Hematopoietic multipotent progenitor cell treated with erythropoietin and hydrocortisone succinate and interleukin-3 and kit ligand, for 4 days (in vitro differentiated cells): Measurements from ENCODE around the gene TMEM87A.
"Not testable (repeated sequence)": the region's sequence is repeated elsewhere in the genome, so short reads cannot be mapped to it uniquely, and the experiment has no call there.

Source experiments
- DNase-seq: peaks from one replicate; pipeline ENCODE4 v3.0.0-alpha.2; 2015

TMEM87A gene, protein sequence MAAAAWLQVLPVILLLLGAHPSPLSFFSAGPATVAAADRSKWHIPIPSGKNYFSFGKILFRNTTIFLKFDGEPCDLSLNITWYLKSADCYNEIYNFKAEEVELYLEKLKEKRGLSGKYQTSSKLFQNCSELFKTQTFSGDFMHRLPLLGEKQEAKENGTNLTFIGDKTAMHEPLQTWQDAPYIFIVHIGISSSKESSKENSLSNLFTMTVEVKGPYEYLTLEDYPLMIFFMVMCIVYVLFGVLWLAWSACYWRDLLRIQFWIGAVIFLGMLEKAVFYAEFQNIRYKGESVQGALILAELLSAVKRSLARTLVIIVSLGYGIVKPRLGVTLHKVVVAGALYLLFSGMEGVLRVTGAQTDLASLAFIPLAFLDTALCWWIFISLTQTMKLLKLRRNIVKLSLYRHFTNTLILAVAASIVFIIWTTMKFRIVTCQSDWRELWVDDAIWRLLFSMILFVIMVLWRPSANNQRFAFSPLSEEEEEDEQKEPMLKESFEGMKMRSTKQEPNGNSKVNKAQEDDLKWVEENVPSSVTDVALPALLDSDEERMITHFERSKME

DNA sequence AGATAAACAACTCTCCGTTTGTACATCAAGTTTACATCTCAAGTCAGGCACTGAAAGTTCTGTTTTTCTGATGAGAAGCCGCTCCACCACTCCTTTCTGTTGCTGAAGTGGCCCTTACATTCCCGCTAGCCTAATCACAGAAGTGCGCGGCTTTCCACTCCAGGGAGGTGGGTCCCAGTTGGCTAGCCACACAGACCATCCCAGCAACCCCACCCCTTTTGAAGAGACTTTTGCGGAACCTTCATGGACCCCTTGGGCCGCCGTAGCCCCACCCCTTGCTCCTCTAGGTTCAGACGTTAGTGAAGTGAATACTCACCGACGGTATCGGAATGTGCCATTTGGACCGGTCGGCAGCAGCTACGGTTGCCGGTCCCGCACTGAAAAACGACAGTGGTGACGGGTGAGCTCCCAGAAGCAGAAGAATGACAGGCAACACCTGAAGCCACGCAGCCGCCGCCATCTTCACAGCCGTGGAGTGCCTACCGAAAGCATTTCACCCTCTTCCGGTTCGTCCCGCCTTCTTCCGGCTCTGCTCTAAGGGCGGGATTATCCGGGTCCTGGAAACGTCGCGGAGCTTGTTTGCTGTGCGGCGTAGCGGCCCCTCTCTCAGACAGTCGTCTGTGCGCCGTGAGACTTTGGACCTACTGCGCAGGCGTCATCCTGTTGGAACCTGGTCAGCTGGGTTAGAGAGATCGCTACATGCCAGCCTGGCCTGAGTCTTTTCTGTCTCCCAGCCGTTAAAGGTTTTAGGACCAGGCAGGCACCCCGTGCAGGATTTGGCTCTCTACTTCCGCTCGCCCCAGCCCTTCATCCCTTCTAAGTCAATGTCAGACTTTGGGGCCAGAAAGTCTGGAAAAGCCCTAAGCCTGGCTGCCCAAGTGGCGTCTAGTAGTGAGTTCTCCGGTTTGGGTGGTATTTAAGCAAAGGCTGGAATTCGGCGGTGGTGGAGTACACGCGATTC lies at the start of gene TMEM87A, which contains the start of gene GANC:
TMEM87A (minus strand) TSS at position 495 of the 961 bp plus-strand sequence; CDS start at position 460, 35 bp downstream.
GANC (plus strand) TSS at position 263 of the 961 bp plus-strand sequence. CDS start 1,281 bp downstream, outside the sequence.
- peak; percentile 100 for DNase-seq

DNA sequence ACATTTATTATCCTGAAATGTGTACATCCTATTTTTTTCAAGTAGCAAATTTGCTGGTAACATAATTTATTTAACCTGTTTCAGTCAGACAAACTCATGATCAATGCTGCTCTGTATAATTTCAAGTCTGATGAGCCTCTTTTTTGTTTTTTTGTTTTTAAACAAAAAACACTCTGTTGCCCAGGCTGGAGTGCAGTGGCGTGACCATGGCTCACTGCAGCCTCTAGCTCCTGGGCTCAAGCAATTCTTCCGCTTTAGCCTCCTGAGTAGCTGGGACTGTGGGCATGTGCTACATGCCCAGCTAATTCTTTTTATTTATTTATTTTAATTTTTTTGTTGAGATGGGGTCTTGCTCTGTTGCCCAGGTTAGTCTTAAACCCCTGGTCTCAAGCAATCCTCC lies 46.0 kb upstream of the TMEM87A start:
- DNase-seq = no peak

DNA sequence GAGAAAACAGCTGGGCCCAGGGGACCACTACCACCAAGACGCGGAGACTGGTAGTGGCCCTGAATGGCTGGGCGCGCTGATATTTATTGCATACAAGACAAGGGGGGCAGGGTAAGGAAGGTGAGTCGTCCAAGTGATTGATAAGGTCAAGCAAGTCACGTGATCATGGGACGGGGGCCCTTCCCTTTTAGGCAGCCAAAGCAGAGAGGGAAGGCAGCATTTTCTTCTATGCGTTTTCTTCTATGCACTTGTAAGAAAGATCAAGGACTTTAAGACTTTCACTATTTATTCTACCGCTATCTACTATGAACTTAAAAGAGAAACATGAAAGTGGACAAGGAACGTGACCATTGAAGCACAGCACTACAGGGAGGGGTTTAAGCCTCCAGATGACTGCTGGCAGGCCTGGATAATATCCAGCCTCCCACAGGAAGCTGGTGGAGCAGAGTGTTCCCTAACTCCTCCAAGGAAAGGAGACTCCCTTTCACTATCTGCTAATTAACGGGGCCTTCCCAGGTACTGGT lies 43.1 kb upstream of the TMEM87A start:
- not testable (repeated sequence) for DNase-seq

DNA sequence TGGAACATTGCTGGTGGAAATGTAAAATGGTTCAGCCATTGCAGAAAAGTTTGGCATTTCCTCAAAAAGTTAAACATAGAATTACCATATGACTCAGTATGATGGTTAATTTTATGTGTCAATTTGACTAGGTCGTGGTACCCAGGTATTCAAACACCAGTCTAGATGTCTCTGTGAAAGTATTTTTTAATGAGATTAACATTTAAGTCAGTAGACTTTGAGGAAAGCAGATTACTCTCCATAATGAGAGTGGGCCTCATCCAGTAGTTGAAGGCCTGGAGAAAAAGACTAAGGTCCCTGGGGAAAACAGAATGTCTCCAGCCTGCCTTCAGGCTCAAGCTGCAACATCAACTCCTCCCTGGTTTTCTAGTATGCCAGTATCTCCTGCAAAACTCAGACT lies 42.3 kb upstream of the TMEM87A start:
- no peak for DNase-seq

DNA sequence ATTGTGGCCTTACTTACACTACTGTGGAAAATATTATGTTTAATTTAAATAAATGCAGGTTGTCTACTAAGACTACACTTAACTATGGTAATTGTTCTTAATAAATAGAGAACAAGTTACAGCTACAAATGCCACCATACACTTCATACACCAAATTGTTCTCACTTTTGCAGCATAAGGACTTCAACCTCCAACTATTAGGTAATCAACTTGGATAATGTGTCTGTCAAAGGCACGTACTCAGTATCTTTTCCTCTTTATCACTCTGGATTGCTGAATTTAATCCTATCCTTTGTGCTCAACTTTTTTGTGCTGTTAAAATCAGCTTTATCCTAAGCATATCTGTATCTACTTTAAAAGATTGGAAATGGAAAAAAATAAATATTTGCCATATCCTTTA lies 41.6 kb upstream of the TMEM87A start:
- DNase-seq = no peak

DNA sequence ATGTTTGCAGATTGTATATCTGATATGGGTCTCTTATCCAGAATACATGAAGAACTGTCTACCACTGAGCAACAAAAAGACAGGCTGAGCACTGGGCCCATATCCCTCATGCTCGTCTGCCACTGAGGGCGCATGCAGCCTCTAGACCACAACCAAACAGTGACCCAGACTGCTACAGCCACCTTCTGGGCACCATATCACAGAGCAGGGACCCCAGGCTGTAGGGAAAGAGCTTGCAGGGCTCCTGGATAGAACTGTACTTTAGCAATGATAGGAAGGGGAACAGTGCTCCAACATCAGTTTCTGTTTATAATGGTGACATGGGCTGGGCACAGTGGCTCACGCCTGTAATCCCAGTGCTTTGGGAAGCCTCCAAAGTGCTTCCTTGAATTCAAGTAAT lies 40.2 kb upstream of the TMEM87A start:
- peak; percentile 17 for DNase-seq

DNA sequence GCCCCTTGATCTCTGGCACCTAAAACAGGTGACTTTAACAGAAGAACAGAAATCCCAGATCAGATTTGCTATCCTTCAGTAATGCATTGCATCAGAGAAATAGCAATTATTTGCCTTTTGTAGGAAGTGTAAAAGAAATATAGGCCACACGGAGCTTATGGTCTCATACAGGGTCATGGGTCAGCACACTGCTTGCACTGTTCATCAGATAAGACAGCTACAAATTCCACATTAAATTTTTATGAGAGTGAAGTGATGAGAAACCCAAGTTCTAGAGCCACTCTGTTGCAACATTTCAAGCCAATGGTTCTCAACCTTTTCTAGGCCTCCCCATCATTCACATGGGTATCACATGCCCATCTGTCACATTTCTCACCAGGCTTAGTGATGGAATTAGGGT lies 33.4 kb upstream of the TMEM87A start:
- DNase-seq = no peak

DNA sequence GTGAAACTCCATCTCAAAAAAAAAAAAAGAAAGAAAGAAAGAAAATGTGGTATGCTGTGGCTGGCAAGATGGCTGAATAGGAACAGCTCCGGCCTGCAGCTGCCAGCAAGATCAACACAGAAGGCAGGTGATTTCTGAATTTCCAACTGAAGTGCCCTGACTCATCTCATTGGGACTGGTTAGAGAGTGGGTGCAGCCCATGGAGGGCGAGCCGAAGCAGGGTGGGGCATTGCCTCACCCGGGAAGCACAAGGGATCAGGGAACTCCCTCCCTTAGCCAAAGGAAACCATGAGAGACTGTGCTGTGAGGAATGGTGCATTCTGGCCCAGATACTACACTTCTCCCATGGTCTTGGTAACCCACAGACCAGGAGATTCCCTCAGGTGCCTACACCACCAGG lies 27.8 kb upstream of the TMEM87A start:
- not testable (repeated sequence) for DNase-seq

DNA sequence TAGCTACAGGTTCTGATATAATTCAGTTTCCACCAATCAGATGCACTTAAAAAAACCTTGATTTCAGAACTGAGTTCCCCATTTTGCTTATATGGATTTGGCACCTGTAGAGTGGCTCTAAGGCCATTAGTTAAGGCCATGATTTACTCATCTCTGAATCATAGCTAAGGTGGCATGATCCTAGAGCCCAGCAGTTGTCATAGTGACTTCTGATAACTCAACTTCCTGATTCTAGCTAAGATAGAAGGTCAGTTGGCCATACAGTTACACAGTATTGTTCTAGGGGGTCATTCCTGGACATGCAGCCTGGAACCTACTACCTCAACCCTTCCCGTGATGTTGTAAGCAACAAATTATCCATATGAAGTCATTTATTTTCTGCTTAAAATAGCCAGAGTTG lies 15.9 kb upstream of the TMEM87A start:
- no peak for DNase-seq

DNA sequence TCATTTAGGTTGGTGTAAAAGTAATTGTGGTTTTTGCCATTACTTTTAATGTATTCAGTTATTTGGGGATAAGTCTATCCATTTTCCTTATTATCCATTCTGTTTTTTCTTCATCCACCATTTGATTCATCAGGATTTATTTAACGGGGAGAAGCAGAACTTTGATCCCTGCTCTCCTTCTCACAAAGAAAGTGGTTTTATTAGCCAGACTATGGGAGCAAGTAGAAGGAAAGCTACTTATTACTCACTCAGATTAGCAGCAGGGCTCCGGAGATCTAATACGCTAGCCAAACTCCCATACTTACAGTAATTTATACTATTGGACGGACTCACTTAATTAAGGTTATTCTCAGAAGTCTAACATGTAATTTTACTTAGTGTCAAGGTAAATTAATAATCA lies 14.7 kb upstream of the TMEM87A start:
- no peak for DNase-seq

DNA sequence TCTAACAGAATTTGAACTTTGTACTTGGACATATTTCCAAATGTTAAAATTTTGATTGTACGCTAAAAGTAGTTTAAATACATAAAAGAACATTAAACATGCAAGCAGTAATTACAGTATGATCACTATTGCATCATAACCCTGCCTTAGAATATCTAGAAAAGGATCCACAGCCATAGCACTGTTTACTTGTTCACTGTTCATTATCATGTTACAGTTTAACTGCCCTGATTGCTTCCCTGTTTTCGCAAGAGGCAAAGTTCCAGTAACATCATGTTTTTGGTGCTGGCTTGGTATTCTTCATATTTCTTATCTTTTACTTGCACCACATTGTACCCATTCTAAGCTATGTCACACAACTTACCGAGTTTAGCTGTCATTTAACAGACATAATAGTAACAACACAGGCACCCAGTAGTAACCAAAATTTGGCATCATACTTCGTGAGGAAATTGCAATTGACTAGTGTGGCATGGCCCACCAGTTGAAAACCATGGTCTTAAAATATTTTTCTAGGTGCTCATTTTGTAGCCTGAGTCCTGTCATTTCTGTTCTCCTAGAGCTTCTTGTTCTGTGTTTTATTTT lies 13.3 kb upstream of the TMEM87A start:
- DNase-seq = peak; percentile 61

DNA sequence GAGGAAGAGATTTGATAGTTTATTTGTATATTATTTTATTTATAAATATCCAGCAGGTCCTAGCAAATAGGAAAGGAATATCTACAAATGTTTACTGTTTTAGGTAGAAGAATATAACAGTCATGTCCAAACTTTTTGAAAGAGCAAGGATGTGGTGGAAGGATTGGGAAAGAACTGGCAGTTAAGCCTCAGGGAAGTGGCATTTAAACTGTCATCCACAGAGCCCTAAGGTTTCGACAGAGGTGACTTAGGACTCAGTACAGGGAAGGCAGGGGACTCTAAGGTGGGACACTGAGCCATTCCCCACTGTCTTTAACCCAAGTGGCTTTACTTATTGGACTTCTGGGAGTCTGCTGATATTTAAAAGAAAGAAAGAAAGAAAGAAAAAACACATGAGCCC lies 11.8 kb upstream of the TMEM87A start:
- peak; percentile 49 for DNase-seq

DNA sequence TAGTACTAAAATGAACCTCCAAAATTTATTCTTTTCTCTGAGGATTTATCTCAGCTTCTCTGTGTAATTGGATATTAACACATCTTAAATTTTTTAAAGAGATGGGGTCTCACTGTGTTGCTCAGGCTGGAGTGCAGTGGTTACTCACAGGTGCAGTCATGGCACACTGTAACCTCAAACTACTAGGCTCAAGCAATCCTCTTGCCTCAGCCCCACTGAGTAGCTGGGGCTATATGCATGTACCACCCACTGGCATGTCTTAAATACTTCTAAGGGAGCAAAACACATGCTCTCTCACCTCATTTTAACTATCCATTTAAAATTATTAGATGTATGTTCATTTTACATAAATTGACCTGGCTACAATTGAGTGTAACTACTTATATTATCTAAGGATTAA lies 11.3 kb upstream of the TMEM87A start:
- DNase-seq = peak; percentile 10

DNA sequence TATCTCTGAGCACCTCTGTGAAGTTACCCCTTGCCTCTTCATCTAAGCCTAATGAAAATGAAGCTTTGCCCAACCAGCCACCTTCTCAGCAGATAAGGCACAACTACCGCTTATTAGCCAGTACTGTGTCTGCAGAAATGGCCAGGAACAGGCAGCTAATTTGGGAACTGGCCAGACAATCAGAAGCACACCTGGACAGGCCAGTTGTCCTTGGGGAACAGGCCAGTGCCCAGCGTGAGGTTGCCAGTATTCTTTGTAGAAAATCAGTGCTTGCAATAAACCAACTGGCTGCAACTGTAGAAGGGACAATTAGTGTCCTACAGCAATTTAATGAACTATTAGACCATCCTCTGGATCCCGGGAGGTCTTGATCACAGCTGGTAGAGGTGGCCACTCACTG lies 10.4 kb upstream of the TMEM87A start:
- no peak for DNase-seq

DNA sequence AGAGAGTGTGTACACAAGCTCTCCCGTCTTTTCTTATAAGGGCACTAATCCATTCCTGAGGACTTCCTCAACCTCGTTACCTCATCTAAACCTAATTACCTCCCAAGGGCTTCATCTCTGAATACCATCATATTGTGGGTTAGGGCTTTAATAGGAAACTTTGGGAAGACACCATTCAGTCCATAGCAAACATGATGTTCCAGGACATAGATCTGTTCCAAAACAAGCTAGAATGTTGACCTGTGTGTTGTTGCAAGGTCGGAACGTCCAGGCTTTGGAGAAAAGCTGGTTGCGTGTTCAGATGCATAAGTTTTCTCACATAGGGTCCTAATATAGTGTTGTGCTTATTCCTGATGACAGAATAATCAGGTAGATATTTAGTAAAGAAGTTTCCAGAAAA lies 9.7 kb upstream of the TMEM87A start:
- DNase-seq = no peak

DNA sequence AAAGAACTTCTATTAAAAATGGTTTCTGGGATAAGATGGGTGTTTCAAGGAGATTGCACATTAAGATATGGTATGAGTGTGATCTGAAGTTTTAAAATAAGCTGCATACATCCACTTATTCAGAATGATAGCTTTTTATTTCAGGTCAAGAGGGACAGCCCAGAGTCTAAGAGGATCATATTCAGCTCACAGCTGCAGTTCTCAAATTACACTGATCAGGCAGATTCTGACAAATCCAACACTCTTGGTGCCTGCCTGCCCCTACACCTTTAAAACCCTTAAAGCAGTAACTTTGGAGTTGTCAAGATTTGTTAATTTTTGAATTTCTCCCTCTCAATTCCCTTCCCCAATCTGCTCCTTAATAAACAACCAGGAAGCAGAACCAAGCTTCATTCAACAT lies 9.1 kb upstream of the TMEM87A start:
- no peak for DNase-seq

DNA sequence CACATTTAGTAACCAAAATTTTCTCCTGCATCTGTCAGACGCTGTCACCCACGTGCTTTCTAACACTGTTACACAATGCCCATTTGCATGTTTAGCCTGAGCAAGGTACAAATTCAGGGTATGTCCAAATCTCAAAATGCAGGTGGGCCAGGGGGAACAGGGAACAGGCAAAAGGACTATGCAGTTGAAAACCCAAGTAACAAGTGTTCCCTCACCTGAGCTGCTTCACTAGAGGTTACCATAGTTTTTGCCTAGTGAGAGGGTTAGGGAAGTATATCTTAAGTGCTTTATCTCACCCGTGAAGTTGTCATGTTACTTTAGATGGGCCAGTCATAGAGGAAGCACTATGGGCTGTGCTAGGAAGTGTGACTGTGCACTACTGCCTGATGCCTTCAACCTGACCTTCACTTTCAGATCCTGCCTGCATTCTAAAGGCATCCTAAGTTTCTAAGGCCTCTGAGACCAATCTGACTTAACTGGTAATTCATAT lies 6.0 kb upstream of the TMEM87A start:
- DNase-seq = peak; percentile 71

DNA sequence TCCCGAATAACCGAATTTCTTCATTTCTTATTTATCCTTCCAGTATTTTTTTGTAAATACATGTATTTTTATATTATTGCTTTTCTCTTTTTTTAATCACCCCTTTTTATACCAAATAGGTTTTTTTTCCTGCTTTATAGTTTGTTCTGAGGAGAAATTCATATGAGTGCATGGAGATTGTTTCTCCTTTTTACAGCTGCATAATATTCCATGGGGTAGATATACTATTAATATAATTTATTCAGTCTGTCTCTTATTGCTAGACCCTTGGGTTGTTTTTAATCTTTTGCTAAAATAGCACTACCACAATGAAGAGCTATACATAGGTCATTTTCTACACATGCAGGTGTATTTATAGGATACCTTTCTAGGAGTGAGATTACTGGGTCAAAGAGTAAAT lies 3.5 kb upstream of the TMEM87A start:
- no peak for DNase-seq

DNA sequence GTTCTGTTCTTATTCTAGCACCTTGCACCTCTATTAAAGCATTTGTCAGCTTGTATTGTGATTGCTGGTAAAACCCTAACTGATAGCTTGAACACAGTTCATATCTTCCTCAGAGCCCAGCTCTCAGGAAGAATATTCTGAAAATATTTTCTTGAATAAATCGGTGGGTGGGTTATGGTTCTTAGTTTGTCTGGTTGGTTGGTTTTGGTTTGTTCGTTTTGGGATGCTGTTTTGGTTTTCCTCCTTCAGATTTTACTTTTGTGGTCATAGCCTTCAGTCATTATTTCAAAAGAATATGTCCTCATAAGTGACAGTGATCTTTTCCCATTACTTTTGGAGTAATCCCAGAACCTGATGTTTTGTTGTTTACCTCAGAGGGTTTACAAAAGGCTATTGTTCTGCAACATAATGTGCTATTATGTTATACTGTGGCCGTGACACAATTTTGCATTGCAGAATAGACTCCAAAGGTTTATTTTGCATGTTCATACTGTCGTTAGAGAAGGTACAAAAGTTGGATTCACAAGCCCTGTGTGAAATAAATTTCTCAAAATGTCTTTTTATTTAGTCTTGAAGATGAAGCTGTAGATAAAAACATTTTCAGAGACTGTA lies 2.7 kb upstream of the TMEM87A start:
- peak; percentile 10 for DNase-seq

DNA sequence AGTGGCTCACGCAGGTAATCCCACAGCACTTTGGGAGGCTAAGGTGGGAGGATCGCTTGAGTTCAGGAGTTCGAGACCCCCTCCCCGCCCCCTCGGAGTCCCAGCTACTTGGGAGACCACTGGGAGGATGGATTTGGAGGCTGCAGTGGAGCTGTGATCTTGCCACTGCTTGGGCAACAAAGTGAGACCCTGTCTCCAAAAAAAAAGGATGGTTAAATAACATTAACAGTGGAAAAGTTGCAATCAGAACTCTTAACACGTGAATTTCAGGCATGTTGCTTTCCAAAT lies 1.4 kb upstream of the TMEM87A start:
- peak; percentile 9 for DNase-seq

DNA sequence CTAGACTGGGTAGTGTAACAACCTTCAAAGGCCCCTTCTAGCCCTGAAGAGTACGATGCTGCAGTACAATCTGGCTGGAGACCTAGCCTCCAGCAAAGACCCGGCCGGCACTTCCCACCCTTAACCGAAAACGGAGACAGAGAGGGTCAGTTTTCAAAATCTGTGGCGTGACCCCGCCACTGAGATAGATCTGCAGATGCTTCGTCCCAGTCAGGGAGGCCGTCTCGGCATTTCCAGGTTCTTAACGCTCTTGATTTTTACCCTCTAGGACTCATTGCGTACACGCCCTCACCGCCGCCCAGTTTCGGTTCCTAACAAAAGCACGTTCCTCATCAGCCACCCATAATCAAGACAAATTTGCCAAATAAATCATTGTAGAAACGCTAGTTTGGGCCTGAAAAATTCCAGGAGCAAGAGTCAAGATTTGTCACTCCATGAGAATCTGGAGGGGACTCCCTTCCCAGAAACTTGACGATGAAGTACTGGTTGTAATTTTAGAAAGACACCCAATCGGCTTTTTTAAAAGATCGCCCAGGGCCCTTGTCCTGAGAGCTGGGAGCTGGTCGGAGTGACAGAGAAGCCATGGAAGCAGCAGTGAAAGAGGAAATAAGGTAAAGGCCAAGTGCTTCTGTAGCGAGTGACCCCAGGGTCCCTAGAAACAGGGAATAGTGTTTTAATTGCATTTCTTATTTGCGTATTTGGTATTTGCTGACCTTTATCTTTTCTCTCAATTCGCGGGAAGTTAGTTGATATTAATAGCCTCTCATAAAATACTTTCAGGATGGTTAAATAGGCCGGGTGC lies 868 bp upstream of the TMEM87A start:
- peak; percentile 77 for DNase-seq
